SH-SY5Y (cell line): ENCODE measurements around the gene TGFBR1.

Source experiments
- GATA2 ChIP-seq: IDR thresholded peaks from 2 replicates; pipeline ENCODE4 v1.6.1; 2011; ENCODE audit warnings: mild to moderate bottlenecking, low read depth, low read length
- GATA3 ChIP-seq: IDR thresholded peaks from 2 replicates; pipeline ENCODE4 v1.6.1; 2011; ENCODE audit warnings: low read depth, mild to moderate bottlenecking, low read length, moderate library complexity

- TF ChIP-seq GATA2: no peak
- no peak for TF ChIP-seq GATA3
Measured at GRCh38 chr9:99070681-99071080, 34.2 kb upstream of the TGFBR1 start.
